GM12892 (cell line): ENCODE measurements around the gene BLACAT1.

Source experiments
- POLR2A ChIP-seq: IDR thresholded peaks from 2 replicates; pipeline ENCODE4 v1.6.1; 2011; ENCODE audit warnings: low read depth, low read length, control low read depth
- POLR2AphosphoS5 ChIP-seq: IDR thresholded peaks from 2 replicates; pipeline ENCODE4 v1.6.1; 2011; ENCODE audit warnings: low read depth, low read length, control low read depth
- TAF1 ChIP-seq: IDR thresholded peaks from 2 replicates; pipeline ENCODE4 v1.6.1; 2011; ENCODE audit warnings: low read depth, mild to moderate bottlenecking, control low read depth, low read length, borderline replicate concordance

DNA sequence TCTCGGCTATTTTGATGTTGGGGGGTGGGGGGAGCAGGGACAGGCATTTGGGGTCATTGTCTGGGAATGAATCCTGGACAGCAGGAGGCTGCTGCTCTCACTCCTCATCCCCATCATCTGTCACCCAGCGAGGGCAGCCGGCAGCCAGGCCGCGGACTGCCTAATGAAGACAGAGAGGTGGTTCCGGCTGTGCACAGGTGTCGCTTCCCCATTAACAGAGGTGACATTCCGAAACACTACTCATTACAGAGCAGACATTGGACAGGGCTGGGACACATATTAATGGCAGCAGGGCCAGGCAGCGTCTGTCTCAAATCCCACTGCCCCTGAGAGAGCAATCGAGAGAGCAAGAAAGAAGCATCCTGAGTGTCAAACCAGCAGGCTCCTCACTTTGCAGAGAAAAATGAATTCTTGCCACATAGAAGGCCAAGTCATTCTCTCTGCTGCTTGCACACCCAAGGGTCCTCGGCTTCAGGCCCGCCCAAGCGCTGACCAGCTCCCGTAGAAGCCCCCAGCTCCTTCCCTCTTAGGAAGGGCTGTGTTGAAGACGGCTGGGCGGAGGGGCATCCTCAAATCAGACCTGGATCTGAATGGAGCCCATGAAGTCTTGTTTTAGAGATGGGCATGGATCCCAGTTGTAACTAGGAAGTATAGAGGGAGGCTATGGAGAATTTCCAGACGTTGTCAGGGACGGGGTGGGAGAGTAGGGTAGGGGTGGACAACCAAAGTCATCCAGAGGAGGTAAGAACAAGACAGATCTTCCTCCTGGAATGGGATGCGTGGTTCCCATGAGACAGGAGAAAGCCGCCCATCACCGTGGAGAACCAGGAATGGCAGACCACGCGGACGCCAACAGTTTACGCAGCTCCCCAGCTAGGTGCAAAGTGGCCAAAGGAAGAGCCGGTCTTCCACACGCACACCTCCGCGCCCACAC is 25.8 kb downstream of the BLACAT1 start:
- no peak for TF ChIP-seq TAF1
- TF ChIP-seq POLR2A: no peak
- TF ChIP-seq POLR2AphosphoS5: no peak
